GM04503 (cell line): ENCODE data around the gene GNL3.
A peak's percentile ranks its signal among the peaks of the same experiment; 100 is the strongest.

ENCODE experiments used
- DNase-seq: peaks from one replicate; pipeline ENCODE4 v3.0.0-alpha.2; 2012; ENCODE audit warnings: low read depth

Gene GNL3

GRCh38 chr3:52688266-52688665 lies 2.4 kb downstream of the GNL3 start:
- no peak for DNase-seq

DNA sequence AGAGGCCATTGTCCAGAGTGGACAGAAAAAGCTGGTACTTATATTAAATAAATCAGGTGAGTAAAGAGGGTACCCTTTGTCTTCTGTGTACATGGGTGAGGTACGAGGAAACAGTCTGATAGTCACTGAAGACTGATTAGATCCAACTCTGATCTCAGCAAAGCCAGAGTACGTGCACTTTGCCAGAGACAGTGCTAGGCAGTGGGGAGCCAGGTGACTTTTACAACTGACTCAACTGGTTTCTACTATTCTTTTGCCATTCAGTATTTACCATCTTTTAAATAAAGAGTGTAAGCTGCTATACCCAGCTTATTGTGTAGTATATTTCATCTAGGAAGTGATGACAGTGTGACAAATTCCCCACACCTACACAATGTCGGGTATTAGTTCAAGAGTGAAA lies 3.3 kb downstream of the GNL3 start:
- DNase-seq = no peak

DNA sequence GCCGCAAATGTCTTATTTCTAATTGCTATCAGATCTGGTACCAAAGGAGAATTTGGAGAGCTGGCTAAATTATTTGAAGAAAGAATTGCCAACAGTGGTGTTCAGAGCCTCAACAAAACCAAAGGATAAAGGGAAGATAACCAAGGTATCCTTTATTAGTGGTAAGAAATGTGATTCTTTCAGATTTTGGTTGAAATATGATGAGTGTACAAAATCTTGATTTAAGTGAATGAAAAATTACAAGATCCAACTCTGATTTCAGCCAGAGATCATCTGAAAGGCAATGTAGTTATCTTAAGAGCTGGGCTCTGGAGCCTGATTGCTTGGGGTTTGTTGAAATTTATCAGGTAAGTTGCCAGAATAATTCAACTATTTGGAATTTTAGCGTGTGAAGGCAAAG lies 4.7 kb downstream of the GNL3 start:
- no peak for DNase-seq

DNA sequence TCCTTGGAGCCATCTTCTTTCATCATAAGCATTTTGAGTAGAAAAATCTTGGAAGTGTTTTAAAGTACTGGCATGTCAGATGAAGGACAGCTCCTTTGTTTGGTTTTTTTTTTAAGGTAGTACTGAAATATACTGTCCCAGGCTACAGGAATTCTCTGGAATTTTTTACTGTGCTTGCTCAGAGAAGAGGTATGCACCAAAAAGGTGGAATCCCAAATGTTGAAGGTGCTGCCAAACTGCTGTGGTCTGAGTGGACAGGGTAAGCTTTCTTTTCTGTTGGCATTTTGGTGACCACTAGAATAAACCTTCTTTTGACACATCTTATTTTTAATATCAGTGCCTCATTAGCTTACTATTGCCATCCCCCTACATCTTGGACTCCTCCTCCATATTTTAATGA lies 7.2 kb downstream of the GNL3 start:
- no peak for DNase-seq

DNA sequence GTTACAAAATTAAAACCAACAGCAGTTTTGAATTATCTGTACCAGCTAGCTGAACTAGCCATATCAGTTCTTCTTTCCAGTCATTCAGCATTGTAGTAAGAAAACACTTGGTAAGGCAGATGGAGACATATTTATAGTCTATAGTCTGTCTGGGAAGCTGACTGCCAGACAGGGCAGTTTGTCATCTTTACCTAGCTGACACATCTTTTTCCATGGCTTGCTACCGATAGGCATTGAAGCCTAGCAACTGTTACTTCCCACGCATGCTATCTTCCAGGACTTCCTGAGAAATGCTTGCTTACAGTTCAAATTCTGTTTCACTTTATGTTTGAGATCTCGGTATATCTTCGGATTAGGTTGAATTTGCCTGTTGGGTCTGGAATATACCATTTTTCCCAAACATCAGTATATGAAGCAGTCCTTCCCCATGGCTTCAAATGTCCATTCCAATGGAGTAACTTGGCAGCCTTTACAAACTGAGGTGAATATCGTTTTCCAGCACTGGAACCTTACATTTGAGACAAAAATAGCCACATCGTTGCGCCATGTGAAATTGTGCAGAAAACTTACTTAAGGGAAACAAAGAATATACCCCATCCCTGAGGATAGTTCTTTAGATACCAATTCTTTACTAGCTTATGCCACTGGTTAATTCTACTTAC lies 8.8 kb downstream of the GNL3 start:
- DNase-seq = no peak

- no peak for DNase-seq
These were observed 10.2 kb downstream of the GNL3 start for GRCh38 chr3:52695798-52696671.

DNA sequence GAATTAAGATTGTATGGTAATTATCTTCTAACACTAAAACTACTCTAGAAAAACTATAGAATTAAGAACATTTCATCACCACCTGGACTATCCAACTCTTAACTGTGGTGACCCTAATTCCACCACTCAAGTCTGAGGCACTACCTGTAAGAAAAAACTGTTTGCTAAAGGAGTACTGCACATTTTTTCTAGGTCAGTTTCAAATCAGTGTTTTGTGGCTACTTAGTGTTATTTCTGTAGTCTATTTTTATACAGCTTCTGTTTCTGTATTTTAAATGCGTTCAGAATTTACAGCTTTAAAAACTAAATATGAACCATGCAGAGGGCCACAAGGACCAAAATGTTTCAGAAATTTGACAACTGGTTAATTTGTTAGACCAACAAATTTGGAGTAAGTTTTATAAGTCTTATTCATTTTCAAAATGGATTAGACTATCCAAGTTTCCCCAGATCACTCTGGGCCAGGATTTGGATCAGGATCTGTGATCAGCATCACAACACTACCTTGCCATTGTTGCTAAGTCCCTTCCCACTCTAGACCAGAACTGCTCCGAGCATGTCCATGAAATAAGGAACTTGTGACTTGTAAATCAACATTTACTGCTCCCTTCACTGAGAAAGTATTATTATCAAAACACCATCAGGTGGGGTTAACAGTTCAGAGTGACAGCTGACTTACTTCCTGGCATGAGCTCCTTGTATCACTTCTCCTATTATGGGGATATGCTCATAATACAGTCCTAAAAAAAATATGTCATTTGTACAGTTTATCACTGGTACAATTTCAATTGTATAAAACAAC lies 11.2 kb downstream of the GNL3 start:
- DNase-seq = no peak

DNA sequence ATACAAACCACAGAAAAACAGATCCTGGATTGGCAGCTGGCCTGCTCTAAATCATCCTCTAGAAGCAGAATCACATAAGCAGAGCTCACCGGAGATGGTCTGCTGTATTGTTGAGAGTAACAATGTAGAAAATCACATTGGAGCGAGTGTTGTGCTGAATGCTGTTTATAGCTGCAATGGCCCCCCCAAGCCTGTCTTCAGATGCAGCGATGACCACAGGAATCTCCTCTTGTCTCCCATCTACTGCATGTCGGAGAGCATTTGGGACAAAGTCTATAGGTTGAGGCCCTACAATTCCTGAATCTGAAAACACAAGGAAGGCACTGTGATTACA lies 11.8 kb downstream of the GNL3 start:
- no peak for DNase-seq

DNA sequence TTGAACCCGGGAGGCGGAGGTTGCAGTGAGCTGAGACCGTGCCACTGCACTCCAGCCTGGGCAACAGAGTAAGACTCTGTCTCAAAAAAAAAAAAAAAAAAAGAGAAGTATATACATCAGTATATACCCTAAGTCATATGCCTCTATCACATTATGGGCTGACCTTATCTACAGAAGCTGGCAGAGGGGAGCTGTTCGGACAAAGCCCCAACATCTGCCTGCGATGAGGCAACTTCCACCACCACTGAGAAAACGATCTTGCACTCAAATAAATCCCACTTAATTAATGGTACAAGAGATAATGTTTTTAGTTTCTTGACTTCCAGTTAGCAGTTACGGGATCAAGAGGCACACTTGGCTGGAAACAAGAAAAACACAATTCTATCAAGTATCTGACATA lies 17.5 kb downstream of the GNL3 start:
- no peak for DNase-seq

- DNase-seq = peak; percentile 34
These were observed 19.0 kb downstream of the GNL3 start for GRCh38 chr3:52704611-52705437.

DNA sequence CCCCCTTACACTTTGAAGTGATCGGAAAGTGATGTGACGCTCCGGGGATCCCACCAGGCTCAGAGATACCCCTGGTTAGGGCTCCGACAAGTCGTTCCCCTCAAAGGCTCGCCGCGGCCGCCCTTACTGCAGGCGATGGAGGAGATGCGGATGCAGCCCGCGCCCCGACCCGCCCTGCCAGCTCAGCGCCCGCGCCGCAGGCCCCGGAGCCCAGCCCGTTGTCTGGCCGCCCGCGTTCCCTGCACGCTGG lies 19.5 kb downstream of the GNL3 start:
- DNase-seq = no peak

- DNase-seq = peak; percentile 37
These were observed 20.2 kb downstream of the GNL3 start, which contains the start of the genes GLT8D1 and SPCS1 for GRCh38 chr3:52705688-52706686. GLT8D1 (minus strand) TSS chr3:52705791; CDS start chr3:52700460, 5,331 bp downstream. SPCS1 (plus strand) TSS chr3:52706106; CDS start chr3:52706247, 141 bp downstream.

DNA sequence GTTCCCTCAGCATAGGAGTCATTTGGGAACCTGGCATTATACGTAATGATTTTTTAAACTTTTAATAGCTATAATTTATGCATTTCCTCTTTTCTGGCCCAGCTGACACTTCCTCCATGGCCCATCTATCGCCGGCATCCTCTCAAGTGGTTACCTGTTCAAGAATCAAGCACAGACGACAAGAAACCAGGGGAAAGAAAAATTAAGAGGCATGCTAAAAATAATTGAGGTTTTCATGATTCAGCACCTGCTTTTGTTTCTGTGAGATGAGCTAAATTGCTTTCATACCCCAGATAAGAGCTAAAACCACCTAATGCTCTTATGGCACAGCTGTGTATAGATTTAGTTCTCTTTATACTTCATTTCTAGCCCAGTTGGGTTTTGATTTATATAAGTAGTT lies 21.8 kb downstream of the GNL3 start:
- no peak for DNase-seq

DNA sequence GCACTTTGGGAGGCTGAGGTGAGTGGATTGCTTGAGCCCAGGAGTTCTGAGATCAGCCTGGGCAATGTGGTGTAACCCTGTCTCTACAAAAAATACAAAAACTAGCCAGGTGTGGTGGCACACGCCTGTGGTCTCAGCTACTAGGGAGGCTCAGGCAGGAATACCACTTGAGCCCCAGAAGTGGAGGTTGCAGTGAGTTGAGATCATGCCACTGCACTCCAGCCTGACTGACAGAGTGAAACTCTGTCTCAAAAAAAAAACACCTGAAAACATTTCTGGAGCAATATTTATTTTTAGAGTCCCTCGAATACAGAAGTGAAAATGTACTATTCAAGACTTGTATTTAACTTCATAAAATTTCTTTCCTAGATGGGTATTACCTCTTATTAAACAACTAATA lies 24.7 kb downstream of the GNL3 start:
- DNase-seq = no peak

DNA sequence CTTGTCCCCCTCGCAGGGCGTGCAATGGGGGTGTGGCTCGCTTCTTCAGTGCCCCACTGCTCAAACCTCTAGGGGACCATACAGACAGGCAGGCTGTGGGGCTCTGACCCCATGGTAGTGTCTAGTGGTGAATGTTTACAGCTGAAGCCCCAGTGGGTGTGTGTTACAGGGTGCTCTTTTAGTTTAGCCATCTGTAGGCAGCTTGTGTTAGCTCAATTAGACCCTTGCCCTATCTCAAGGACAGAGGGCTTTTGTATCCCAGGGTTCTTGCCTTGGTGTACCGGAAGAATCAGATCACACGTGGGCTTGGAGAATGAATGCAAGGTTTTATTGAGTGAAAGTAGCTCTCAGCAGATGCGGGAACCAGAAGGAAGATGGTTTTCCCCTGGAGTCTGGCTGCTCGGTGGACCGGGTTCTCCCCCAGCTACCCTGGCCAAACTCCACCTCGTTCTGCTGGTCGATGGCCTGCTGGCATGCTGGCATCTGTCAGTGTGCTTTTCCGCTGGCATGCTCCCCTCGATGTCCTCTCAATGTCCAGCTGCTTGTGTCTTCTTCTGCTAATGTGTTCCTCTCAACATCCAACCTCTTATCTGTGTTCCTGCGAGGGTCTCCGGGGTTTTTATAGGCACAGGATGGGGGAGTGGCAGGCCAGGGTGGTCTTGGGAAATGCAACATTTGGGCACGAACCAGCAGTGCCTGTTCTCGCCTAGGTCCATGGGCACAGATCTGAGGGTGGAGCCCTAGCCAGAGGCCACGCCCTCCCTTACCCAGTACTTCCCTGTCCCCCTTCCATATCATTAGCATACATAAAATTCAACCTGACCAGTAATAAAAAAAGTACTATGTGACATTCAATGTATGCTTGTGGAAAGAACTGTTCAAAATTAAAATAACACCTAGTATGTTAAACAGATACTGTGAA lies 26.7 kb downstream of the GNL3 start:
- no peak for DNase-seq

DNA sequence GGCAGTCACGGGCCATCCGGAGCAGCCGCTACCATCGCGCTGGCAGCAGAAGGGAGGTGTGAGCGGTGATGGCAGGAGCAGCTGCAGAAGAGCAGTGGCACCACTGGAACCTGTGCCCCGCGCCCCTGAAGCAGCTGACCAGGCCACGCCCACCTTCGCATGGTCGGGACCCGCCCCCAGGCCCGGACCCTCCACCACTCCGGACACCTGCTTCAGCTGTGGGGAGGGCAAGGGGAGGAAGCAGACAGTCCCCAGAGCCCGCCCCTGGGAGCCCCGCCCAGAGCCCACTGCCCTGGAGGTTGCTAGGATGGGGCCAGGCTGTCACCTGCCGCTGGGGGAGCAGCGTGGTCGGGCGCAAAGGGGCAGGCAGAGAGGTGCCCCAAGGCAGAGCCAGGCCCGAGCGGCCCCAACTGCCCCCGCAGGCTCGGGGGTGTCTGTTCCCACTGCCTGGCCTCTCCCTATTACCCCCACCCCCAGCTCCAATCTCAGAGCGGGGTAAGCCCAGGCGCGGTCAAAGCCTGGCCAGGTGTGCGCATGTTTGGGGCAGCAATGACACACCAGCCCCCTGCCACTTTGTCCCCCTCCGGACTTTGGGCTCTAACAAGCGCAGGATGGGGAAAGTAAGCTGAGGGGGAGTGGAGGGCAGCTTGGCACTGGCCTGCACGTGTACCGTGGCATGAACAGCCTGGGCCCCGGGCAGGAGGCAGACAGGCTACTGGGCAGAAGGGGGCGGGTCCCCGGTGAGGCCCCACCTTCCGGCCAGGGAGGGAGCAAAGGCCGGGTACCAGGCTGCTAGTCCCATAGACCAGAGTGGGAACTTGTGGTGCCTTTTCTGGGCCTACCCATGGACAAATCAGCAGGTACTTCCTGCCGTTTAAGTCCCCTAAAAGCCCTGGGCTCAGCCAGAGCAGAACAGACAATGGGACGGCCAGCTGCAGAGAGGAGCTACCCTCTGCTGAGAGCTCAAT lies 28.8 kb downstream of the GNL3 start:
- no peak for DNase-seq

- no peak for DNase-seq
These were observed 30.0 kb downstream of the GNL3 start for GRCh38 chr3:52715714-52716305.

- no peak for DNase-seq
These were observed 33.8 kb downstream of the GNL3 start for GRCh38 chr3:52719618-52720017.
